D341Med (cell line): ENCODE results near the gene PLEKHG4B.
"Not testable (repeated sequence)": the region's sequence is repeated elsewhere in the genome, so short reads cannot be mapped to it uniquely, and the experiment has no call there.

ENCODE experiments used
- DNase-seq: peaks from one replicate; pipeline ENCODE4 v3.0.0; 2012; ENCODE audit warnings: low spot score

Gene PLEKHG4B

DNA sequence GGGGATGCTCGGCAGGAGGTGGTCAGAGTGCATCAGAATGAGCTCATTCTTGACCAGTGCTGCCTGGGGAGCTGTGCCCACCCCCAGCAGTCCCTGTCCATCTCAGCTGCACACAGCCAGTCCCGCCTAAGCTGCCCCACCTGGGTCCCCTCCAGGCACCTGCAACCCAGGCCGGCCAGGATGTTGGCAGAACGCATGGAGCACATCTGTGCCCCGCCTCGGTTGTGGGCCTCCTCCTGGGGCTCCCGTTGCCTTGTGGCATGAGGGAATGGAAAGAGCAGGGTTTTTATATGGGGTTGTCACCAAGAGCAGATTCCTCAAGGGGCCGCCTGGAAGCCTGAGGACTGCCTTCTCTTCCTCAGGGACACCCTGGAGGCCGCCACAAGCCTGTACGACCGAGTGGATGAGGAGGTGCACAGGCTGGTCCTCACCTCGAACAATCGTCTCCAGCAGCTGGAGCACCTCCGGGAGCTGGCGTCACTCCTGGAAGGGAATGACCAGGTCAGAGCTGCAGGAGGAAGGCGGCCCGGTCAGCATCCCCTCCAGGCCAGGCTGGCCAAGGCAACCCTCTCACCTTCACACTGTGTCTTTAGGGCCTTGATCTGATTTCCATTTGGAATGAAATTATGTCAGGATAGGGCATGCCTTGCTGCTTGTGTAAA is 64.6 kb downstream of the PLEKHG4B start:
- DNase-seq: peak; percentile 13

DNA sequence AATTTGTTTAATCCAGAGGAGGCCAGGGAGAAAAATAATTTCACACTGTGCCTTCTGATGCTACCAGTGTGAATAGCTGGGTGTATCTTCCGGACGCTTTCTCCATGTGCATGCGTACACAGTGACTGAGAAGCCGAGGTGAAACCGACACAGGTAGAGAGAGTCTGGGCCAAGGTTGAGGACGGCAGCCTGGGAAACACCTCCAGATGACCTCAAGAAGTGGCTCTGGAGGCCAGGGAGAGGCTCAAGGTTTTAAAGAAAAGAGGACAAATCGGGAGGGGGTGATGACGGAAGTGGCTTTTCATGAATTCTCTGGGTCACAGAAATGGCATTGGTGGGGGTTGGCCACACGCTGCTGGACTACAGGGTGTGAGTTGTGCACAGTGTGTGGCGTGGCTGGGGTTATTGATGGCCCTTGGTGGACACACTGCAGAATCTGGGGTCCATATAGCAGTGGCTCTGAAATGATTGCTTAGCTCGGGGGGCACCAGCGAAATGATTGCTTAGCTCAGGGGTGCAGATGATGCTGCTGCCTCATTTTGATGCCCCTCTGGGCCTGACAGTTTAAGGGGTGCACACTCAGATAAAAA is 65.3 kb downstream of the PLEKHG4B start:
- DNase-seq: no peak

DNA sequence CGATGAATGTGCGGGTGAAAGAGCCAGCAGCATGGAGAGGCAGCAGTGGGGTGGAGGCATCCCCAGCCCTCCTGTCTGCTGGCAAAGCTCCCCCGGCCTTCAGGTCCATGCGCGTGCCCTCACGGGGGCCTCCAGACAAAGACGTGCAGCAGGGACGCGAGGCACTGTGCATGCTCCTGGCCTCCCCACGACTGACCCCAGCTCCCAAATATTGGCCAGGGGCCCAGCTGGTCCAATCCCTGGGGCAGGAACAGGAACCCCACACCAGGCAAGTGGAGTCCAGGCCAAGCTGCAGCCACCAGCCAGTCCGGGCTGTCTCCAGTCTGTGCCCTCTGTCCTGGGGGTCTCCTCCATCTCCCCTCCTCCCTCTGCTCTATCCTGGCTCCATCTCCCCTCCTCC is 65.8 kb downstream of the PLEKHG4B start:
- DNase-seq: no peak

DNA sequence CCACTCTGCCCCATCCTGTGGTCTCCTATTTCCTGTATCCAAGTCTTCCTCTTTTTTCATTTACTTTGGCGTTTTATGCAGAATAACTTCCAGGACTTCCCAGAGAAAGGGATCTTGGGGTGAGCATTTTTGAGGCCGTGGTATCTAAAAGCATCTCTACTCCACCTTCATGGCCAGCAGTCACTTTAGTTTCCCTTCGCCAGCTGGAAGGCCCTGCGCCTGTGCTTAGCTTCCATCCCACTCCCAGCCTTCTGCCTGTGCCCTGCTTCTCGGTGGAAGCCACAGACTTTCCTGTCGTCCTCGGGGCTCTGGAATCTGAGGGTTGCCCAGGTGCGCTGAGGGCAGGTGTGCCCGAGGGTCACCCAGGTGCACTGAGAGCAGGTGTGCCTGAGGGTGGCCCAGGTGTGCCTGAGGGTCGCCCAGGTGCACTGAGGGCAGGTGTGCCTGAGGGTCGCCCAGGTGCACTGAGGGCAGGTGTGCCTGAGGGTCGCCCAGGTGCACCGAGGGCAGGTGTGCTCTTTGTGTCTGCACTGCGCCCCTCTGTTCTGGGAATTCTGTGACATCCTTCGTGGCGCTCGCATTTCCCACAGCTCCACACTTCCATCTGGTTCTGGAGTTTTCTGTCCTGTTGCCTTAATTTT is 67.0 kb downstream of the PLEKHG4B start:
- no peak for DNase-seq

GRCh38 chr5:159448-160172 is 67.6 kb downstream of the PLEKHG4B start:
- no peak for DNase-seq

GRCh38 chr5:160173-160510 is 68.2 kb downstream of the PLEKHG4B start:
- no peak for DNase-seq

- DNase-seq: no peak
These were observed 69.2 kb downstream of the PLEKHG4B start for GRCh38 chr5:160921-161802.

DNA sequence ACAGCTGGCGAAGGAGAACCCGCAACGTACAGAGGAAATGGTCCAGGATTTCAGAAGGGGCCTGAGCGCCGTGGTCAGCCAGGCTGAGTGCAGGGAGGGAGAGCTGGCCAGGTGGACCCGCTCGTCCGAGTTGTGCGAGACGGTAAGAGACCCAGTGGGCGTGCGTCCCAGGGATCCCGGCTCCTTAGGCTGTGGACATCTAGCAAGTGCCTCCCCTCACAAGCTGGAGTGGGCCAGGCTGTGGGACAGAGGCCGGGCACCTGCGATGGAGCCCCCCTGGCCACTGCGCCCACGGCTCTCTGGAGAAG is 69.8 kb downstream of the PLEKHG4B start:
- no peak for DNase-seq

DNA sequence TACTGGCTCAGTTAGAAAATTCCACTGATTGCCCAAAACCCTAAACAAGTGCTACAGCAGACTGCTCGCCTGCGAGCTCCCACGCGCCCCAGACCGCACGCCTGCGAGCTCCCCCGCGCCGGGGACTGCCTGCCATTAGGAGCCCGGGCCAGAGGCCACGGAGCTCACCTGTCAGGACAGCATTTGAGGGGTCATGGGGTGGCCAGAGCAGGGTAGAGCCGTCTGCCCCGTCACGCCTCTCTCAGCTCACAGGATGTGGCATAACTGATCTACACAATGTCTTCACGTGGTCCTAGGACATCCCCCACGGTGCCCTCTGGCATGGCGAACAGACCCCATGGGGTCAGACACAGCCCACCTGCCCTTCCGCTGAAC is 70.2 kb downstream of the PLEKHG4B start:
- no peak for DNase-seq

- no peak for DNase-seq
These were observed 70.8 kb downstream of the PLEKHG4B start for GRCh38 chr5:162565-163337.

DNA sequence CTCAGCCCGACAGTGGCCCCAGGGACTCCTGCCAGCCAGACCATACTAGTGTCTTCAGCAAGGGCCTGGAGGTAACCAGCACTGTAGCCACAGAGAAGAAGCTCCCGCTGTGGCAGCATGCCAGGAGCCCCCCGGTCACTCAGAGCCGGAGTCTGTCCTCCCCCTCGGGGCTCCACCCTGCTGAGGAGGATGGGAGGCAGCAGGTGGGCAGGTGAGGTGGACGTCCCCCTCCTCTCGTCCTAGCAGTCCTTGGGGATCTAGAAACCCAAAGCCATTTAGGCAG is 71.3 kb downstream of the PLEKHG4B start:
- DNase-seq: no peak

DNA sequence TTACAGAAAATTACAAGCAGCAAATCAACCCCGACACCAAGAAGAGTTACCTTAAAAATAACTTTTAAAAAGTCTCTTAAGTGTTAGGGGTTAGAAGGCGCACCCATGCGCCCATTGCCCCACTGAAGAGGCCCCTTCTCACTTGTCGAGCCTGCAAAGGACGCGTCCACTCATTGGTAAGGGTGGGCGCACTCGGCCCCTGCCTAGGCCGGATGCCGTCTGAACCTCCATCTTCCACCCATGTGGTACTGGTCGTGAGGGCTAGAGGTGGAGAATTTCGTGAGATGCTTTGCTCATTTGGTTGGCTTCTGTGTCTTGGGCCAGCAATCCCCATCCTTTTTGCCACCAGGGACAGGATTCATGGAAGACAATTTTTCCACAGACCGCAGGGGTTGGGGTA is 71.9 kb downstream of the PLEKHG4B start:
- DNase-seq: no peak

DNA sequence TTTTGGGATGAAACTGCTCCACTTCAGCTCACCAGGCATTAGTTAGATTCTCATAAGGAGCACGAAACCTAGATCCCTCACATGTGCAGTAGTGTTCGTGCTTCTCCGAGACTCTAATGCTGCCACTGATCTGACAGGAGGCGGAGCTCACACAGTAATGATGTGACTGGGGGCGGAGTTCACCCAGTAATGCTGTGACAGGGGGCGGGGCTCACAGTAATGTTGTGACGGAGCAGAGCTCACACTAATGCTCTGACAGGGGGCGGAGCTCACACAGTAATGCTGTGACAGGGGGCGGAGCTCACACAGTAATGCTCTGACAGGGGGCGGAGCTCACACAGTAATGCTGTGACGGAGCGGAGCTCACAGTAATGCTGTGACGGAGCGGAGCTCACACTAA is 72.3 kb downstream of the PLEKHG4B start:
- DNase-seq: no peak

GRCh38 chr5:164783-165182 is 72.8 kb downstream of the PLEKHG4B start:
- not testable (repeated sequence) for DNase-seq

DNA sequence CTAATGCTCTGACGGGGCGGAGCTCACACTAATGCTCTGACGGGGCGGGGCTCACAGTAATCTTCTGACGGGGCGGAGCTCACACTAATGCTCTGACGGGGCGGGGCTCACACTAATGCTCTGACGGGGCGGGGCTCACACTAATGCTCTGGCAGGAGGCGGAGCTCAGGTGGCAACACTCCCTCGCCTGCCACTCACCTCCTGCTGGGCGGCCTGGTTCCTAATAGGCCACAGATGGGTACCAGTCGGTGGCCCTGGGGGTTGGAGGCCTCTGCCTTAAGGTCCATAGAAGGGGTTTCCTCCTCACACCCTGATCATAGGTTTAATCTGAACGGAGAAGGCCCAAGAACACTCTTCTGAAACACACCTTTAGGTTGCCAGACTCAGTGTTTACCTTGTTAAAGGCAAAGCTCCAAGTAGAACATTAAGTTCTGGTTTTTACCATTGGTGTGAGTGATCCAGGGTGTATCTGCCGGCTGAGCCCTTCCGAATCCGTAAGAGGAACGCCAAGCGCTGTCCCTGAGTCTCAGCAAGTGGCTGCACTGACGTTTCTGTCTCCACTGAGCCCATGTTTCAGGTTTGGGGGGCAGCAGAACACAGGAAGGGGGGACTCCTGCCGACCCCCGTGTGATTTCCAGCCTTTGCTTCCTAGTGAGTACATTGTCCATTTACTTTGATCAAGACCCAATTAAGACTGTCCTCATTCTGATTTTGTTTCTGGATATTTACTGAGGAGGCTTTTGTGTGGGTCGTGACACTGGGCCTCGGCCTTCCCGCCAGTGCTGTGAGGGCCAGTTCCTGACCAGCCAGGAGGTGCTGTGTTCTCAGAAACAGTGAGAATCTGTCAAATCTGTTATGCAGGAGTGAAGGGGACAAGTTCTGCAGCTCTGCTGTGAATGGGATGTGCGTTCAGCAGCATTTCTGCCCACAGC is 74.7 kb downstream of the PLEKHG4B start:
- DNase-seq: no peak

GRCh38 chr5:167511-167910 is 75.5 kb downstream of the PLEKHG4B start:
- no peak for DNase-seq

GRCh38 chr5:167982-168660 is 76.2 kb downstream of the PLEKHG4B start:
- no peak for DNase-seq

GRCh38 chr5:169071-169727 is 77.2 kb downstream of the PLEKHG4B start:
- no peak for DNase-seq

- no peak for DNase-seq
These were observed 77.7 kb downstream of the PLEKHG4B start for GRCh38 chr5:169728-170094.
